IPS-NIHi7 (cell line): ENCODE results near the gene BIN1.
"Not testable (repeated sequence)": the region's sequence is repeated elsewhere in the genome, so short reads cannot be mapped to it uniquely, and the experiment has no call there.

ENCODE experiments used
- DNase-seq: peaks from one replicate; pipeline ENCODE4 v3.0.0; 2012; ENCODE audit warnings: mixed read lengths; ENCODE audit errors: extremely low spot score

BIN1 gene

DNA sequence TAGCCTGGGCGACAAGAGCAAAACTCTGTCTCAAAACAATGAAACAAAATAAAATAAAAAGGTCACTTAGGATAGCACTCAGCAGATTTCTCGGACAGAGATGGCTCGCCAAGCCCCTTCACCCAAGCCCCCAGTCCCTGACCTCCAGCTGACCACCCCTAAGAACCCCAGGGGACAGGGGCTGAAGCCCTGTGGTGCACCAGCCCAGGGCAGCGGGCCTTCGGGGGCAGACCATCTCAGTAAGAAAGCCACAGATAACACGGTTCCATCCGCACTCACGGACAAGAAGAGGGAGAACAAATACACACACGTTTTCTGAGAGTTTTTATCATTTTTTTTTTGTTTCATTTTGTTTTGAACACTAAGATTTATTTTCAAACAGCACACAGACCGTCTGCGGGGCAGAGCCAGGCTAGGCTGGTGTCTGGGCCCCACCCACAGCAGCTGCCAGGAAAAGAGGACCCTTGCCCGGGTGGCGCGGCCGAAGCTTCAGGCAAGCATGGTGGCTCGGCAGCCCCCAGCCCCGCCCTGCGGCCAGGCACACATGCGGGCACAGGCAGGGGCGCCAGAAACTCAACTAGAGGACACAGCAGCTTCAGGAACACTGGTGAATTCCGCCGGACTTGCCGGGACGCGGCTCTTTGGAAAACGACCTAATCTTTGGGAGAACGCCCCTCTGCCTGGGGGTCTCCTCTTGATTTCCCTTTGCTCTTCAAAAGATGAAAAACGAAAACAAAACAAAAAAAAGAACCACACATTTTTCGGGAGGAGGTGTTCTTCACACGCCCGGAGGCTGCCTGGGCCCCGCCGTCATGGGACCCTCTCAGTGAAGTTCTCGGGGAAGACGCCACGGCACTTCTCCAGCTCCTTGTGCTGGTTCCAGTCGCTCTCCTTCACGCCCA is 59.0 kb downstream of the BIN1 start:
- DNase-seq, result no peak

DNA sequence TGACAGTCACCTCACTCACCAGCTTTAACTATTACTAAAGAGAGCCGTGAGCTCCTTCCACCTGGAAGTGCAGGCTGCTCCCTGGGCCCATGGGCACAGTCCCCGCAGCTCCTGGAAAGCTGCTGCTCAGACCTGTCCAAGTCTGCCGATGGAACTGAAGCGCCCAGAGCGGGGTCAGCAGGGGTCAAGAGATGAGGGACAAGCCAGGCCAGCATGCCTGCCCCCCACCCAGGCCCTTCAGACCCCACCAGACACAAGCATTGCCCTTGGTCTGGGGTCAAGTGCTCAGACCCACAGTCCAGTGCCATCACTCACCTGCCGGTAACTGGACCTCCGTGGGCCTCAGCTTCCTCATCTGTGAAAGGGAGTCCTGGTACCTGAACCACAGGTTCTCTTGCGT is 59.9 kb downstream of the BIN1 start:
- DNase-seq, result no peak

DNA sequence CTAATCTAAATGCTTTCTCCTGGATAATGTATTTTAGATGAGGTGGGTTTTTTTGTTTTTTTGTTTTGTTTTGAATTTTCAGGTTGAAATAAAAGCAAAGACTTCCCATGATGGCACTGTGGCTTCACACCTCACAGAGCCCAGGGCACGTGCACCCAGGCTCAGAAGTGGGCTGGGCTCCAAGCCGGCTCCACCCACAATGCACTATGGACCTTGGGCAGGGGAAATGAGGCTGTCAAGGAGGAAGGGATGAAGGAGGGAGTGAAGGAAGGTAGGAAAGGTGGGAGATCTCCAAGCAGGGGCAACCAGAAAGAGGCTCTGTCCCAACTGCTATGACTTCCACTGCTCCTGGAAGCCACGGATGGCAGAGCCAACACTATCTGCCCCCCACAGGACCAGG is 60.4 kb downstream of the BIN1 start:
- no peak for DNase-seq

DNA sequence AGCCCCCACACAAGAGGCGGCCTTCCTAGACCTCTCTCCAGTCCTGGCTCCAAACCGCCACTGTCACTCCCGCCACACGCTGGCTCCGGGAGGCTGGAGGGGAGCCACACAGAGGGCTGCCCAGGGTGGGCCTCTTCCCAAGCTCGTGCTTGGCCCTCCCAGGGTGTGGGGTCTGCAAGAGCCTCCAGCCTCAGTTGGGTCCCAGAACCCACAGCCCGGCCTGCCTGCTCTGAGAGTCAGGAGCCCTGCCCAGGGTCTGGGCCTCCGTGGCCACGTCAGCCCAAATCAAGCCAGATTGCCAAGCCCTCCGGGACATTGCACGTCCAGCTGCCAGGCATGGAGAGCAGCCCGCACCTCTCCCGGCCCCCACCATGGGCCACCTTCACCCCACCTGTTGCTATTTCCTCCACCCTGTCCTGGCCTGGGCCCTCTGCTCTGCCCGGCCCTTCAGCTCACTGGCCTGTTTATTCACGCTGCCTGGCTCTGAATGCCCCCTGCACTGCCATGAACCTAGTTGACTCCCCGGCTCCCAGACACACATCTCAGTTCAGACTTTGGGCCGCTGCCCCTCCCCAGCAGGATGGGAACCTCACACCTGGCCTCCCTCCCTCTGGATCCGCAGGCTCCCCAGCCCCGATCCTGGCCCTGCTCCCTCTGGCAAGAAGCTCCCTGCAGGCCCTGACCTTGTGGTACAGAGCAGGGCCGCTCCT is 61.0 kb downstream of the BIN1 start:
- no peak for DNase-seq

DNA sequence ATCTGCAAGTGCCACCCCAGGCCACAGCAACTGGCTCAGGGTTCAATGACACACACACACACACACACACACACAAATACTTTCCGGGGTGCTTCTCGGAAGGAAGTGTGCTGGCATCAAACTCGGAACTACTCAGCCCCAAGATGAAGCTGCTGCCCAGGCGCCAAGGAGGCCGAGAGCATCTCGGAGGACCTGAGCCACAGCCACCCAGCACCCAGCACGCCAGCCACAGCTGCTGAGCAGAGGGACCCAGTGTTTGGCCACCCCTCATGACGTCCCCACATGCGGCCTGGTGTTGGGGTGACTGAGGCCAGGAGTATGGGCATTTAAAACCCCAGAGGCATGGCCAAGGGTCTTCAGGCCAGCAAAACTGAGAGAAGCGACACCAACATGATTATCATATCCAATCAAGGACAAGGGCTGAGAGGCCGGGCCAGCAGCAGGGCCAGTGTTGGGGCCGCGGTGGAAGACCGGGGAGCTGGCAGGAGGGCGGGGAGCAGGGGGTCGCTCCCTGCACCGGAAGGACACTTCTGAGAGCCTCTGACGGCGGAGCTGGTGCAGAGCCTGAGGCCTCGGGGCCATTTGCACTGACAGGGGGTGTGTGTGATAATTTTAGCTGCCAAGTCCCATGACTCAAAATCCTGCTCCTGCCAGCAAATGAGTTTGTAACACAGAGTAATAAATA is 61.8 kb downstream of the BIN1 start:
- DNase-seq, result no peak

DNA sequence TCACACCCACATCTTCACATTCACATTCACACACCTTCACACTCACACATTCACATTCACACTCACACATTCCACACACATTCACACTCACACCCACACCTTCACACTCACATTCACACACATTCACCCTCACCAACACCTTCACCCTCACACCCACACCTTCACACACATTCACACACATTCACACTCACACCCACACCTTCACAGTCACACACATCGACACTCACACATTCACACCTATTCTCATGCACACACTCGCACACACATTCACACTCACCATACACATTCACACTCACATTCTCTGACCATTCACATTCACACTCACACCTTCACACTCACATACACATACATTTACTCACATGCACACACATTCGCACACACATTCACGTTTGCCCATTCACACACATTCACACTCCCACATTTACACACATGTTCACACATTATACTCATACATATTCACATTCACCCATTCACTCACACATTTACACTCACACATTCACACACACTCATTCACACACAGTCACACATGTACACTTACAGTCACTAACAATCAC is 62.7 kb downstream of the BIN1 start:
- DNase-seq, result no peak

DNA sequence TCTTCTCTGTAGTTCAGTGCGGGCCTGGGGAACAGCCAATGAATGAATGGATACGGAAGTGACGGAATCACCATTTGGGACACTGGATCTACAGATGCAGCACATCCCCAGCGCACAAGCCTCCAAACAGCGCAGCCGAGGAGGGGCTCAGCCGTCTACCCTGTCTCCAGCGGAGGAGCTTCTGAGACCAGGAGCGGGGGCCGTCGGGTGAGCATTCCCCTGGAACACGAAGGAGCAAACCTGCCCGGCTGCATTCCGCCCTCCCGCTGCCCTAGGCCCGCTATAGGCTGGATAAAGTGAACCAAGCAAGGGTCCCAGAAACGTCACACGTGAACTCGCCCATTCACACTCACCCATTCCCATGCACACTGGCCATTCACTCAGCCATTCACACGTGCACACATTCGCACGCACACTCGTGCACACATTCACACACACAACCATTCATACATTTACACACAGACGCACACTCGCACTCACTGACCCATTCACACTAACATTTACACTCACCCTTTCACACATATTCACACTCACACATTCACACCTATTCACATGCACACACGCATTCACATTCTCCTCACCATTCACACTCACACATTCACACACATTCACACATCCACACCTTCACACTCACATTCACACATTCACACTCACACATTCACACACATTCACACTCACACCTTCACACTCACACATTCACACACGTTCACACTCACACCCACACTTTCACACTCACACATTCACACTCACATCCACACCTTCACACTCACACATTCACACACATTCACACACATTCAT is 63.4 kb downstream of the BIN1 start:
- peak; percentile 54 for DNase-seq

DNA sequence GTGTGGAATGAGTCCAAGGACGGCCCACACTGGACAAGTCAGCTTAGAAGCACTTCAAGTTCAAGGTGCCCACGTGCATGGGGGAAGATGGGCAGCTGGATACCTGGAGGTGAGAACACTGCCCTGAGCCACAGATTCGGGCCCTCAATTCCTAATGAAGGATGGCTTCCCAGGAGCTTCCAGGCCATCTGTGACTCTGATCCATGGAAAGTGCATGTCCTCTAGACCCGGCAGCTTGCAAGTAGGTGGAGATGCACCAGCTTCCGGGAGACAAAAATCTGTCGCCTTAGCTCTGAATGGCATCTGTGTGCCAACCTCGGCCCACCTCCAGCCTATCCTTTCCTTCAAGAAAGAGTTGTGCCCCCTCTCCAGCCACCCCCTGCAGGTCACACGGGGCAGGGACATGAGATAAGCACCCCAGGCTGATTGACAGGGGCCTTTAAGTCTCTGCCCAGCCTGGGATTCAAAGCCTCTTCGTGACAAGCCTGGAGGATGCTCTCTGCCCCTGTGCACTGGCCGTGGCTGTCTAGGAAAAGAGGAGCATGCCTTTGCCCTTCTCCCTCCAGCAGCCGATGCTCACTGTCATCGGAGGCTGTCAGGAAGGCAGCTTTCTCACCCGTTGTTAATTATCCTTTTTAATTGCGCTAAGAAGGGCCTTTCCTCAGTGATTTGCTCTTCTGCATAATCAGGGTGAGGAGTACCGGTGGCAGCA is 65.5 kb downstream of the BIN1 start:
- DNase-seq, result peak; percentile 10

DNA sequence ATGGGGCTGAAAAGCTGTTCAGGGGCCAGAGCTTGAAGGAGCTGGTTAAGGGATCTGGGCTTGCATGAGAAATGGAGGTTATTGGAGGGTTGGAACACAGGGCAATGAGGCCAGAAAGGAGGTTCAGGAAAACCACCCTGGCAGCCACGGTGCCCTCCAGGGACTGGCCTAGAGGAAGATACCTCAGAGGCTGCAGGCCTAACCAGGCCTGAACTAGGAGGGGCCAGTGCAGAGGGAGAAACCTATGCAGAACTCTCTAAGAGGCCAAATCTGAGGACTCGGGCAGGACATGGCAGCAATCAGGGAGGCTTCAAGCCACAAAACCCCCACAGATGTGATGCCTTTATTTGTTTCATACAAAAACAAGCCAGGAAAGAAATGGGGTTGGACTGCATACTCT is 66.8 kb downstream of the BIN1 start:
- no peak for DNase-seq

DNA sequence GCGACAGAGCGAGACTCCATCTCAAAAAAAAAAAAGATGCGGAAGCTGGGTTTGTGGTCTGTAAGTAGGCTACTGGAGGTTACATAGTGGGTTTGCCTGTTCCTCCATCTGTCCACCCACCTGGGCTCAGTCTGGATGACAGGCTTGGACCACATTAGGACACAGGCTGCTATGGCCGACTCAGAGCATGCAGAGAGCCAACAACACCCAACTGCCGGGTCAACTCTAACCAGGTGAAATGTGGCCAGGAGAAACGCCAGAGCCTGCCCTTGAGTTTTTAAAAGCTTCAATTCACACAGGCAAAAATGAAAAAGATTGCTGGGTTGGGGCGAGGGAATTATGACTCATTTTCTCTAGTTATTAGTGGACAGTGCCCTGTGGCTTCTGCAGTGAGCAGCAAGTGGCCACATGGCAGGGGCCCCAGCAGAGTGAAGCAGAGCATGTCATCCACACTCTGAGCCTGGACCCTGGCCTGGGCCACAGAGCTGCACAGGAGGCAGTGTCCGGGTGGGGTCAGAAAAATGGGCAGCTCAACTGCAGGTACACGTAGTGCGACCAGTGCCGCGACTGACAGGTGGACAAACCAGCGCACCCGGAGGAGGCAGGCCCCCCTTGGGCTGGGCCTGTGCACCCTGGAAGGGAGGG is 67.4 kb downstream of the BIN1 start:
- DNase-seq, result no peak

DNA sequence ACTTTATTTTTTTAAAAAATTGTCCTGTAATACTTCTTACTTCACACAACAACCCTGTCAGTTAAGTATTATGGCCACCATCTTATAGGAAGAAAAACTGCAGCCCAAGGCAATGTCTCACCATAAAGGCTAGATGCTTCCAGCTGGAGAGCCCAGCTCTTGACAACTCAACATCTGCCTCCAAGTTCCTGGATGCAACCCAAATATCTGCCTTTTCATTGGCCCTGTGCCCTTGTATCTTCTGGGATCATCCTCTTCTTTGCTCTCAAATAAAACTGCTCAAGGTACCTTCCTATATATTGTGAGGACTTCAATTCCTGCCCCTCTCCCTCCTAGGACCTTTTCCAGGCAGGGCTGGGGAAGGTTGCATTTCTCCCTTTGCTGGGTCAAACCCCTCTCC is 69.5 kb downstream of the BIN1 start:
- no peak for DNase-seq

DNA sequence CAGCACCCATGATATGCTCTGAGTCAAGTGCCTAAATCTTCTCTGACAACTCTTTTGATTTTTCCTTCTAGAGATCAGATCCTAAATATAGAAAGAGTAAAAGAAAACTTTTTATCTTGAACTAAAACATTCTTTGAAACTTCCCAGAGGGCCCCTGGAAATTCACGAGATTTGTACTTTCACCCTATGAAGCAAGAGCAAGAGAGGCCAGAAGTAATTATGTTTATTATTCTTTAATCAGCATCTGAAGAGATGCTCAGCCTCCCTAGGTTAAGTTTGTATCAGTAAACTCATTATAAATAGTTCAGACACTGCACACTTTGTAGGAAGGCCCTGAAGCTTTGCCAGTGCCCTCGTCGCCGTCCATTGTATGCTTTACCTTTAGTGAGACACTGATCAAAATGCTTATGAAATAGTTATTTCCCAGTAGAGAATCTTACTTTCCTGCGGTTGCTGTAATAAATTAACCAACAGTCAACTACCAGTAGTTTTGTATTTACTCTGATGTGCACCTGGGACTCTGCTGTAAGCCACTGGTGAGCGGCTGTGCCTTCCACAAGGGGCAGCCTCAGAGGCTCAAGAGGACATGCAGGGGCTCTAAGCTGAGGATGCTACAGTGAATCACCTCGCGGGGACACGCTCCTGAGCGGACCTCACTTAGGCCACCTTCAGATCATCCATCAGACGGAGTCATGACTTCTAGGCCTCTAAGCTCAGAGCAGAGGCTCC is 71.9 kb downstream of the BIN1 start:
- DNase-seq, result no peak

DNA sequence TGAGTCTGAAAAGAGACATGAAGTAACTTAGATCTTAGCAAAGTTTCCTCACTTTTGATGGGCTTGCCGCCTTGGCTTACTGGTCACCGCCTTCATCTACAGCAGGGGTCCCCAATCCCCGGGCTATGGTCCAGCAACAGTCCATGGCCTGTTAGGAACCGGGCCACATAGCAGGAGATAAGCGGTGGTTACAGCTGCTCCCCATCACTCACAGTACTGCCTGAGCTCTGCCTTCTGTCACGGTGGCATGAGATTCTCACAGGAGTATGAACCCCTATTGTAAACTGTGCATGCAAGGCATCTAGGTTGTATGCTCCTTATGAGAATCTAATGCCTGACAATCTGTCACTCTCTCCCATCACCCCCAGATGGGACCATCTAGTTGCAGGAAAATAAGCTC is 72.9 kb downstream of the BIN1 start:
- DNase-seq, result no peak

DNA sequence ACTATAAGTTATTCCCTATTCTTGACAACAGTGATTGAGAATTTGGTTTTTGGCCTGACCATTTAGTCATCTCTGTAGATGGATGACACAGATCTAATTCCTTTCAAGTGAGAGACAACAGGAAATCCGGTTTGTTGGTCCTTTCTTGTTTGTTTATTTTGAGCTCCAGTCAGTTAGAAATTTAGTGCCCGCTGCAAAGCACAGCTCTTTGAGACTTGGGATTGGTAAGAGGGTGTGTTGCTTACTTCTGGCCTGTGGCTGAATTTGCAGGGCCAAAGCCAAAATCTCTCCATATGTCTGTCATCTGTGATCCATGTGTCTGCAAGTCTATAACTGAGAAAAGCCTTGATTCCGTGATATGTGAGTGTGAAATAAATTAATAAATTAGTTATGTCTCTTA is 74.3 kb downstream of the BIN1 start:
- no peak for DNase-seq

DNA sequence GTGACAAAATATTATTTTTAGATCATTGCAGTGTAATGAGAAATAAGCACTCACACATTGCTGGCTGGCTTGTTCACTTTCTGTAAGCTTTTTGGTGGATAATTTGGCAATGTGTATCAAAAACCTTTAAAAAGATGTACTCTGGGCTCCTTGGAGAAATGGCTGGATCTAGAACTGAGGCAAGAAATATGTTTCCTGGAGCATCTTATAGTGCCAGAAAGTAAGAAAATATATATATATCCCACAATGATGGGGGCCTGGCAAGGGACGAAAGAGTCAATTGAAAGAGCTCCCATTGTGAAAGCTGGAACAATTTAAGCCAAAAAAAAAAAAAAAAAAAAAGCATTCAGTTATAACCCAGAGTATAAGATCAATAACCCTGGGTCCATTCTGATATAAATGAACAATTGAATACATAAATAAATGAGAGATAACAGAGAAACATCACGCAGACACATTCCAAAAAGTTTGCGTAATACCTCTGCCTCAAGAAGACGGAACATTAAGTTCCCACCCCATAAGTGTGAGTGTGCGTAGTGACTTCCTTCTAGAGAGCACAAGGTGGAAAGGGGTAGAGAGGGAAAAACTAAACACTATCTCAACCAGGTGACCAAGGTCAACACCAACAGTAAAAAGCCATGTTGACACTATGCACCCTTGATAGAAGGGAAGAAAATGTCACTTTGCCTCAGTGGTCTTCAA is 77.5 kb downstream of the BIN1 start:
- no peak for DNase-seq

DNA sequence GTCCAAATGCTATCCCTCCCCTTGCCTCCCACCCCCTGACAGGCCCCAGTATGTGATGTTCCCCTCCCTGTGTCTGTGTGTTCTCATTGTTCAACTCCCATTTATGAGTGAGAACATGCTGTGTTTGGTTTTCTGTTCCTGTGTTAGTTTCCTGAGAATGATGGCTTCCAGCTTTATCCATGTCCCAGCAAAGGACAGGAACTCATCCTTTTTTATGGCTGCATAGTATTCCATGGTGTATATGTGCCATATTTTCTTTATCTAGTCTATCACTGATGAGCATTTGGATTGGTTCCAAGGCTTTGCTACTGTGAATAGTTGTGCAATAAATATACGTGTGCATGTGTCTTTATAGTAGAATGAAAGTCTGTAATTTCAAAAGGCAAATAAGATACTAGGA is 78.2 kb downstream of the BIN1 start:
- not testable (repeated sequence) for DNase-seq

DNA sequence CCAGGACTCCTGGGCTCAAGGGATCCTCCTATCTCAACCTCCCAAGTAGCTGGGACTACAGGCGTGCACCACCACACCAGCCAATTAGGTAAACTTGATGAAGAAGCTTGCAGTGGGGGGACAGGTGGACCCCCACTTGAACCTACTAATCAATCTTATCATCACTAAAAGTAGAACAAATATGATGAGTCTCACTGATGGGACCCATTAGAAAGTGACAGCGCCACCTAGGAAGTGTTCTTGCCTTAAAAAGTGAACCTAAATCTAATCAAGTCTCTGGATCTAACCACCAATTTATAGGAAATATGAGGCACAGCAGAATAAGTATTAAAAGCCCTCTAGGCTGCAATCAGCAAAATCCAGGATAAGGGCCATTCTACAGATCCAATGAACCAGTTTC is 79.2 kb downstream of the BIN1 start:
- no peak for DNase-seq

DNA sequence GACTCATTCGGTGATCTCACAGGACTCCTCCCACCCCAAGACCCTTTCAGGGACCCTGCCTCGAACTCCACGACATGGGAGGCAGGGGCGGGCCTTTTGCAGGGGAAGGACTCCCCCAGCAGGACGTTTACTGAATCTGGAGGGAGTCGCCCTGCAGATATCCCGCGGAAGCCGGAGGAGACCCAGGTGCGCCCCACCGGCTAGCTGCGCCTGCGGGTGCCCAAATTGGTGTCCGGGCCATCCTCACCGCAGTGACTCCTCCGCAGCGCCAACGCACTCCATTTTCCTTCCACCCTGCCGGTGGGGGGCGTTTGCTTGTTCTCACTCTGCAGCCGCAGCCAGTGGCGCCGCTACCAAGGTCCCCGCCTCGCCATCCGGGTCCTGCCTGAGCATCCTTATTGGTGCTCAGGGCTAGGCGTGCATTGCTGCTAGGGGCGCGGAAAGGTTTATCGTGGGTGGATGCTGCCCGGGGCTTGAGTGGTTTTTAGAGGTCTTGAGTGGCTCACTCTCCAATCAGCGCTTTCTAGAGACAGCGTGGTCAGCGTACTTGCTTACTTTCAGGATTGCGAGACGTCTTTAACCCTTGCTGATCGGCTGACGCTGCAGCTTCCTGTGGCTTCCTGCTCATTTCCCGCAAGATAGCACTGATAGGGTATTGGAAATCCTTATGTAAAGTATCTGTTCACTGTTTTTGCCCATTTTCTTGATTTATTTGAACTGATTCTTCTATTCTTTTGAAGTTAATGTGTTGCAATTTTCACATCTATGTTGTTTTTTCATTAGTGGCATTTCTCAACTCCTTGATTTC is 81.4 kb downstream of the BIN1 start:
- DNase-seq, result peak; percentile 85
